ENCODE measurements around the gene BATF3.
"Not testable (repeated sequence)": the region's sequence is repeated elsewhere in the genome, so short reads cannot be mapped to it uniquely, and the experiment has no call there.

The BATF3 gene

DNA sequence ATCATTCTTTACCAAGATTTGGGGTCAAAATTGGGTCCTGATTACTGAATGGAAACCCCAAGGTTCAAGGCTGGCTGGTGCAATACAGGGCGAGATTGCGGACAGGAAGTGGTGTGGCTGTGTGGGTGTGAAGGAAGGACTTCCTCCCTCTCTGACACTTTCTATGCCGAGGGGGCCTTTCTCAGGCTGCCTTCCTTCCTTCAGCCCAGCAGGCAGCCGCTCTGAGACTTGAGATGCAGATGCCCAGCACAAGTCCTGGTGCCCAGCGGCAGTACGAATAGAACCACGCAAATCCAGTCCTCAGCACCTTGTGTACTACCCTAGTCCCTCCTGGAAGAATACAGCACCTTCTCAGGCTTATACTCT lies 16.3 kb downstream of the BATF3 start:
- no peak for DNase-seq

DNA sequence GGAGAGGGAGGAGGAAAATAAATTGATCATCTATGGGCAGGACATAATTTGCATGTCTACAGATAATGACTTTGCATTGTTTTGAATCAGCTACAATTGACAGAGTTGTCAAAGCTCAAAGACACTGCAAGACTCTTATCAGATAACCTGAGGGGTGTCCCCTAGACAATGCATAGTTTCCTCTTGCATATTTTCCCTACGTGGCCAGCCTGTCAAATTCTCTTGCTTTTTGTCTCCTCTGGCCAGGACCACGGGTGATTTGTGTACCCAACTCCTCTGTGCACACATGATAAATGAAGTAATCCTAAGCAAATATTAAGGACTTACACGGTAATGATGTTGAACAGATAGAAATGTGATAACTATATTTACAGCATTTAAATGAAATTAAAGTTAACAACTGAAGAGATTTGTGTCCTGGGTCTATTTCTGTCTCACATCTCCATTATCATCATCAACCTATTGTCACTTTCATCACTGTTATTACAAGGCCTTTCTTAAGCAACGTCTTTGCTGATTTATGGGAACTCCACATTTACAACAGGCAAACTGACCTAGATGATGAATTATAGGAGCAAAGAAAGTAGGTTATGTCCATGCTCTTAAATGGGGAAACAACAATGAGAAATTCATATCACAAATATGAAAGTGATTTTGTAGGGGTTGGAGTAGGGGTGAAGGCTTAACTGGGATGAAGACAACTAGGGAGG lies 18.8 kb downstream of the BATF3 start:
- no peak for DNase-seq

DNA sequence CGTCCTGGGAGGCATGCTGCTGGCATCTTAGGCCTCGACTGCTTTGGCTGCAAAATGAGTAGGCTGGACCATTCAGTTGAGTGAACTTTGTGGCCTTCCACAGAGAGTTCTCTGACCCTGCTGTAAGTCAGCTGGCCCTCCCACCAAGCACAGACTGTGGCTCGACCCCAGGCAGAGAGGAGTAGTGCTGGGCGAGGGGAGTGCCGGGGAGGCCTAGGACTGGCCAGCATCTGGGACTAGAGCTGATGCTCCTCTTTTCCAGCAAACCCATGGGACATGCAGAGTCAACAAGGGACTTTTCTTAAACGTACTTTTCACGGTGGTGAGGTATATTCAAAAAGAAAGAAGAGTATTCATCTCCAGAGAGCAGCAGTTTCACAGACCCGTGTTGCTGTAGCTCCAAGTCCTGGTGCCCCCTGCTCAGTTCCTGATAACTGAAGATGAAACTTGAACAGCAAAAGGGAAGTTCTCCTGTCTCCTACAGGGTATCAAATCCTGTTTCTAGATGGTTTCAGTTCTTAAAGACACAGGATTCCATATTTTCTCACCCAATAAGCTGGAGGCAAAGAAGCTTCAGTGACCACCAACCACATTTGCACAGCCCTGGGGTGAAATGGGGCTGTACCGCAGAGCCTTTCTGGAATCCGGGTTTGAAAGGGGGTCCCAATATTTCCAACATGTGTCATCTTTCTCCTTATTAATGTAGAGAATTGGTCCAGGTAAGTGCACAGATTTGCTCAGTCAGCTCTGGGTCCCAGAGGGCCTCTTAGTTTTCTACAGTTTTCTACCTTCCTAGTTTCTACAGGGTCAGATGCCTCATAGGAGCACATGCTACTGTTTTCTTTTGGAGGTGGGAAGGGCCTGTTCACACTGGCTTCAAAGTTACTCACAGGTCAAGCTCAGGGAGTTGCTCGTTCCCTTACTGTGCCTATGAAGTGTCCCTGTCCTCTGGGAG lies 20.9 kb downstream of the BATF3 start:
- no peak for DNase-seq

DNA sequence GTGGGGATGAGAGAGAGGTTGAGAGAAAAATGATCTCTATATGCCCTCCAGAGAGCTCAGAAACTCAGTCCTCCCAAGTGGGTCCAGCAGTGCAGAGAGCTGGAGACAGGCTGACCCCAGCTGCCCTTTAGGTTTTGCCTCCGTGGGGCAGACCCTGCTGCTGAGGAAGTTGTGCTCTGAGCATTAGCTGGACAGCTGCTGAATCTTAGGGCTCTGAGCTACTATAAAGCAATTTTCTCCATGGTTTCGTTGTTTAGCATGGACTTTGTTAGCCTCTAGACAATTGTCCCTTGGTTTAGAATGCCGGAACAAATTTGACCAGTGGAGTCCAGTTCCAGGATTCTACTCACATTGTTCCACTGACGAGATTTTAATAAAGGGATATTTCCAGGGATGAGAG lies 22.1 kb downstream of the BATF3 start:
- no peak for DNase-seq

DNA sequence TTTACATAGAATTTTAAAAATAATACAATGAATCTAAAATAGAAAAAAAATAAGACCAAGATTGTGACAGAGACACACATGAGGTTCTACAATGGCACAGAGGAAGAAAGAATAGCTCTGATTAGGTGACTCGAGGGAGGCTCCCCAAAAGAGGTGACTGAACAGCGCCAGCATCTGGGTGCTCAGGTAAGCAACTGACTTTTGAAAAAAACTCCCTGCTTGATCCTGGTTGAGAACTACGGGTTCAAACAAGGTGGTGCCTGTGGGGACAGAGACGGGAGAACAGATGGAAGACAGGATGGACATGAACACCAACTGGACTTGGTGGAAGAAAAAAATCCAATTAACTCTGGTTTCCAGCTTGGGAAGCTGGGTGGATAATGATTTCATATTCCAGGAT lies 22.5 kb downstream of the BATF3 start:
- DNase-seq = no peak

DNA sequence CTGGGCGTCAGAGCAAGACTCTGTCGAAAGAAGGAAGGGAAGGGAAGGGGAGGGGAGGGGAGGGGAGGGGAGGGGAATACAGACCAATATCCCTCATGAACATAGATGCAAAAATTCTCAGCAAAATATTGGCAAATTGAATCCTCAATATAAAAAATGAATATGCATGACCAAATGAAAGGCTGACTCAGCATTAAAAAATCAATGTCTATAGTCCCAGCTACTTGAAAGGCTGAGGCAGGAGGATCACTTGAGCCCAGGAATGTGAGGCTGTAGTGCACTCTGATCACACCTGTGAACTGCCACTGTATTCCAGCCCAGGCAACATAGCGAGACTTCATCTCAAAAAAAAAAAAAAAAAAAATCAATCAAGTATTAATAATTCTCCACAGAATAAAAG lies 24.0 kb downstream of the BATF3 start:
- no peak for DNase-seq

DNA sequence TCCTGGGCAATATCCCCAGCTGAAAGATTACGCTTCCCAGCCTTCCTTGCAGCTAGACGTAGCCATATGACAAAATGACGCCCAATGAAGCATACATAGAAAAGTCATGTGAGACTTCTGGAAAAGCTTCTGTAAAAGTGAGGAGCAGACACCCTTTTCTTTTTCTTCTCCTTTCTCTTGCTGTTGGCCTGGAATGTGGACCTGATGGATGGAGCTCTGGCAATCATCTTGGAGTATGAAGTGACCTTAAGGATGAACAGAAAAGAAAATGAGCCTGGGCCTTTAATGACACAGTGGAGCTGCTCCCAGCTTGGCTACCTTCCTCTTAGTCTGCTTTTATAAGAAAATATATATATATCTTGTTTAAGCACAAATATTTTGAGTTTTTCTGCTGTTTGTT lies 24.8 kb downstream of the BATF3 start:
- no peak for DNase-seq

DNA sequence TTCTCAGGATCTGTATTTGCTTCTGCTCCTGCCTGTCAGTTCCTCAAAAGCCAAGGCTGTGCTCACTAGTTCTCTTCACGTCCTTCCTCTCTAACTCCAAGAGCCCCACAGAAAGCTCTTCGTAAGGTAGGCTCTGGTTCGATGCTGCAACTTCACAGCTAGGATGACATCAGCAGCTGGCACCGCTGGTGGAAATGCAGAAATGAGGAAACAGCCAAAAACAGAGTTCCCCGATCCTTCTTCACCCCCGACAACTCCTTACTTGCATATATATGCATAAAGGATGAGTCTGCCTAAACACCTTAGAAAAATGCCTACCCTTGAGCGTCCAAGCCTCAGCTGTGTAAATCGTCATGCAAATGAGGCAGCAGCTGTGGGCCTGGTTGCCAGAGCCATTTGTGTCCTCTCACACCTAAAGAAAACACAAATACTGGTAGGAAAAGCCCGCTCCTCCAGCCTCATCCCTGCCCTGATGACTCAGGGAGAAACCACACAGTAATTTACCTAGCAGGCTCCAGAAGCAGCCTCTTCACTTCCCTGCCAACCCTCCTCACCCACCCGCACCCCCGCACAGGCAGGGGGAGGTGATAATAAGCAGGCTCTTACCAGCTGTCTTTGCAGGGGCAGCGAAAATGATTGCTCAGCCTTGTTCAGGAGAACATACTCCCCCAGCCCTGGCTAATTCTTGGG lies 28.2 kb downstream of the BATF3 start:
- peak; percentile 64 for DNase-seq

DNA sequence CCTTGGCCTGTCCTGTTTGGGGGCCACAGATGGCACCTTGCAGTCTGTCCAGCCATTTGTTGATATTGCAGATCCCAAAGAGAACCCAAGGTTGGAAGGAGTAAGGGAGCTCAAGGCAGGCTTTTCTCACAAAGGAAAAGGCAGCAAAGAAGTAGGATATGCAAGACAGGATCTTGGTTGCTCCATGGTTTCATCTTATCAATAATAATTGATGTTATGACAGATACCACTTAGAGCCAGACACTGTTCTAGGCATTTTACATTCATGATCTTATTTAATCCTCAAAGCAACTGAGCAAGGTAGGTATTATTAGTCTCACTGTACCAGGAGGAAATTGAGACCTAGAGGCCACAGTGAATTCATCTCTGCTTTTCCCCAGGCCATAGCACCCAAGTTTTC lies 28.8 kb downstream of the BATF3 start:
- DNase-seq = no peak

DNA sequence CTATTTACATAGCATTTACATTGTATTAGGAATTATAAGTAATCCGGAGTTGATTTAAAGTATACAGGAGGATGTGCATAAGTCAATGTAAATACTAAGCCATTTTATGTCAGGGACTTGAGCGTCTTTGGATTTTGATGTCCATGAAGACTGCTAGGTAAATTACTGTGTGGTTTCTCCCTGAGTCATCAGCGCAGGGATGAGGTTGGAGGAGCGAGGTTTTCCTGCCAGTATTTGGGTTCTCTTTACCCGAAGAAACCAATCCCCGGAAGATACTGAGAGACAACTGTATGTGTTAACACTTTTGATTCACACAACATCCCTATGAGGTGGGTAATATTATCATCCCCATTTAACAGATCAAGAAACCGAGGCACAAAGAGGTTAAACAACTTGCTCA lies 29.3 kb downstream of the BATF3 start:
- DNase-seq = no peak

DNA sequence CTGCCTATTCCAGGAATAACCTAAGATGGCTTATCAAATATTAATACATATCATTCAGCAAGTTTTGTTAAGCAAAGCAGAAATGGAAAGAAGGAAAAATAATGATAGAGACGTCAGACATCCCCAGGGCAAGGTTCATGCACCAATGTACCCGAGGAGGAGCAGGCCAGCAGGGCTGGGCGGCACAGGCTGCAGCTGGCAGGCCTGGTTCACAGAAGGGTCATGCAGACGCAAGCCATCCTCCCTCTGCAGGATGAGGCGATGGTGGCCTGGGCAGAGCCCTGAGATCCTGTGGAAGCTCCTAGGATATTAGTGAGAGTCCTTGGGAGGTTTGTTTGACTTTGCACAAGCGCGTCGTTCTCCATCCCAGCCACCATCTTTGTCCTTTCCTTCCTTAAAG lies 30.0 kb downstream of the BATF3 start:
- DNase-seq = no peak

DNA sequence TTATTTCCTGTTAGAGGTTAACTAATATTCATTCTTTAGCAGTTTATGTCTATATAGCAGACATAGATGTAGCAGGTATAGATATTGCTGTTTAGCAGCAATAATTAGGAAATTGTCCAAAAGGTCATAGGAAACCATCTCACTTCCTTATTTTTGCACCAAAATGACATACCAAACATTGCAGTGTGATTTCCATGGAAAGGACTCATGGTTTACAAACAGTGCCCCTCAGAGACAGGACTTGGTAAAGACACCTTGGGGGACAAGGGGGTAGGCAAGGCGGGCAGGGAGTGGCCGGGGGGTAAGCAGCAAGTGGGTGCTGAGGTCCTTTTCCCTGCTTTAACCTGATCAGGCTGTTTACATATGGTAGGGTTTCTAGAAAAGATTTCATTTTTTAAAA lies 30.5 kb downstream of the BATF3 start:
- DNase-seq = no peak

DNA sequence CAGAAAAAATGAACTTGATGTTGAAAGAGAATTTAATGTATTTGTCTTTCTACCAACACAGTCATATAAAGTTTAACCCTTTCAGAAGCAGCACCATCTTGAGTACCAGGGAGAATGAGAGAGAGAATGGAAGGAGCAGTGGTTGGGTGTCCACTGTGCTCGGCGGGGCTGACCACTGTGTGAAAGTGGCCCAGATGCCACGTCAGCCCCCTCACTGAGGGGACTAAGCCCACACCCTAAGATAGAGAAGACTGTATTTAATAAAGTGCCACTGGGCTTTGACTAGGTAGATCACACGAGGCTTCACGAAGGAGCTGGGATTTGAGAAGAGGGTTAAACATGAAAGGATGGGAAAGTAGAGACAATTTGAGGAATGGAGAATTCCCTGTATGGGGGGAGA lies 31.2 kb downstream of the BATF3 start:
- DNase-seq = no peak

DNA sequence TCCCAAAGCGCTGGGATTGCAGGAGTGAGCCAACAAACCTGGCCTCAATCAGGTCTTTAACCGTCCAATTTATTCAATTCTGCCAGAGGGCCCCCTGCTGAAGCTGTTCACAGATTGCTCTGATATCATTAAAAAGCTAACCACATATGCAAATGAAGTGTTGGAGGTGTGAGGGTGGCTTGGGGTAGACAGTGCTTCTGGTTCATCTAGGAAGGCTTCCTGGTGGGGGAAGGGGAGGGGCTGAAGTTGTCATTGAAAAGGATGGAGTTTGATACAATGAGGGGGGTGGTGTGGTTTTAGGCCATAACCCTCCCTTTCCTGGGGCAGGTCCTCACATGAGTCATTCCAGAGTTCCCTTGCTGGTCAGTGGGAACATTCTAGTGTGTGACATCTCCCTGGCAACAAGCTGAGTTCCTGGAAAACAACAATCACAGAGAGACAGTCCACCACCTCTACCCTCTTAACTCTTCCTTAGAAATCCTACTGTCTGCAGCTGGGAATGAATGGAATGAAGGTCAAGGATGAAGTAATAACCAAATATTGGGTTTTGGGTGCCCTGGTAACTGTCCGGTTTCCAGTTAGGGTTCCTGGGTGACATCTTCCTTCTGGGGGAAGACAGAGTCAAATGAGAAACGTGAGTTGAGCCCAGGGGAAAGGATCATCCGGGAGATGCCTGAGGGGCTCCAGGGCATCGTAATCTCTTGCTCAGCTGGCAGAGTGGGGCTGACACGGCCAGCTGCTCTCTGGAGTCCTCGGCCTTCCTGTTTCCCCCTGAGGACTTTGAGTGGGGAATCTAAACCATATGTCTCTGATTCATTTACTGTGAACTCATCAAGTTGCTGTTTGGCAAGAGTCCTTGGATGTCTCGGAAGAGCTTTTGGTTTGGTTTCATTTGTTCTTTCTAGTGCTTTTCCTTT lies 32.2 kb downstream of the BATF3 start:
- no peak for DNase-seq

DNA sequence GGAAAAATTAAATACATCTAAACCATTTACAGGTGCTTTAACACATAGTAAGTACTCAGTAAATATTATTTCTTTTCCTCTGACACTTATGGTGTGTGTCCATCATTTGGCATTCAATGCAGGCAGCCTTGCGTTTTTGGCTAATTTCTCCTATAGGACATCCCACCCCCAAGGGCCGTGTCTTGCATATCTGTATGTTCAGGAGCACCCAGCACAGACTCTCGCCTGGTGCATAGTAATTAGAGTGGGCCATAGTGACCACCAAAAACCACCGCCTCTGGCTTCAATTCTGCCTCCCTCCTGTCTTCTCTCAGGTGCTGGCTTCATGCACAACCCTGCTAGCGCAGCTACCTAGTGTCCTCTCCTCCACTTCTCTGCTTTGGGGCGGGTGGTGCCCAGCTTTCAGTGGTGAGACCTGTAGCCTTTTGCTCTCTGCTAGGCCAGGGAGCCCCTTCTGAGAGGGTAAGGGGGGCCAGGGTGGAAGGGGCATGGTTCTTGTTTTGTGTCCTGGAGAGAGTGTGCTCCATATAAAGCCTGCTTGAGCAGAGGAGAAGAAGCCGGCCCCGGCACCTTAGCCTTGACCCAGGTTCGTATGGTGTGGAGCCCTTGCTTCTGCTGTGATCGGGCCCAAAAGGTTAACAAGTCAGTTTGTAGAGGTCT lies 33.4 kb downstream of the BATF3 start:
- DNase-seq = no peak

DNA sequence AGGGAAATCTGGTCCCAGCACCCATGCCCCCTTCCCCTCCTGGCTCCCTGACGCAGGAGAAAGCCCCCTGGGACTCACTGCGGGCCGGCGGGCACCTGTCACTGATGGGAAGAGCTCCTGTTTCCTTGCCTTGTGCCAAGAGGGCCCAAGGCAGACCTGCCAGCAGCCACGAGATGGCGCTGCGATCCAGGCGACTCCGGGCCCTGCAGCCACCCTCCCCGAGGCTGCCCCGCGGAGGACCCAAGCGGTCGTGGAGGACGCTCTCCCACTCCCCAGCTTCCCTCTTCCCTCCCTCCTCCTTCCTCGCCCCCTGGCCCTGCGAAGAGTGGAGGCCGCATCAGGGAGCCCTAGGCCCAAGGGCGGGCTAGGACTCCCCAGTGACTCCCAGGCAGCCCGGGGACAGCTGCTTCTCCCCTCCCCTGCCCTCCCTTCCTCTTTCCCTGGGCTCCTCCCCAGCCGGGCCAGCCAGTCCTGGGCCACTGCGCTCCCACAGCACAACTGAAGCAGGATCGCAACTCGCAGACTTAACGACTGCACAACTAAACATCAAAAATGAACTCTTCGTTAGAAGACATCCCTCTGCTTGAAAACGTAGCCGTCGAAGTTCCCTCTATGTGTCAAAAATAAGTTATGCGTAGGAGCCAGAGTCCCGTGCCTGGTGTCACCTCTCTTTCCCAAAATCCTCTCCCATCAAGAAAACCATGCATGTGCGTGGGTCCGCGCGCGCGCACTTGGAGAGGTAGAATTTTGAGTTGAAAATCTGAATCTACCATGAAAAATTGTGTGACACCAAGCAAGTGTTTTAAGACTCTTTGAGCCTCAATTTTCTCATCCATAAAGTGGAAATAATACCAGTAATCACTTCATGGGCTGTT lies 34.2 kb downstream of the BATF3 start:
- DNase-seq = peak; percentile 51

DNA sequence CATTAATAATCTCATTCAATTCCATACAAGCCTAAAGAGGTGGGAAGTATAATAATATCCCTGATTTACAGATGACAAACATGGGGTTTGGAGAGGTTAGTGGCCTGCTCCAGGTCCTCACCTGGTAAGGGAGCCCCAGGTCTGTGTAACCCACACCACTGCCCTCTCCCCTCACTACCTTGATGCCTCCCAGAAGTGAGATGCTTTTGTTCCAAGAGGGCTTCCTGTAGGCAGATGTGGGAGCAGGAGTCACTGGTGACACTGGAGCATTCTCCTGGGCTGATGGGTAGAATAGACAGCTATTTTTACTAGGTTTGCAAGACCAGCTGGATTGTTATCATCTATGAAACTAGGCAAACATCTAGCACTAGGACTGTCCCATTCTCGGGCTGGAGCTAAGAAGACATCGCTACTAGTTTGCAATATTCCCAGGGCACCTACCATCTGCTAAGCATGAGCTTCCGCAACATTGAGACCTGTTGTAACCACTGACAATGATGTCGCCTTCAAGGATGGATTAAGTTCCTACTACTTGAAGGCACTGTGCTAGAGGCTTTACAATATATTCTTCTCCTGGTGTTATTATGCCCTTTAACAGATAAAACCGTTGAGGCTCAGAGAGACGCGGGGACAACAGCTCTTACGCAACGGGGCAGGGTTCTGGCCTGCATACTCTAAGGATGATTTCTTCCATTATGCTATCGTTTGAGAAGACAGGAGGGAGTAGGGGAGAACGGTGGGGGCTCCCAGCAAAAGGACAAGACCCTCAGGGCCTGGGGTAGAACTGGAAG lies 35.0 kb downstream of the BATF3 start:
- no peak for DNase-seq

DNA sequence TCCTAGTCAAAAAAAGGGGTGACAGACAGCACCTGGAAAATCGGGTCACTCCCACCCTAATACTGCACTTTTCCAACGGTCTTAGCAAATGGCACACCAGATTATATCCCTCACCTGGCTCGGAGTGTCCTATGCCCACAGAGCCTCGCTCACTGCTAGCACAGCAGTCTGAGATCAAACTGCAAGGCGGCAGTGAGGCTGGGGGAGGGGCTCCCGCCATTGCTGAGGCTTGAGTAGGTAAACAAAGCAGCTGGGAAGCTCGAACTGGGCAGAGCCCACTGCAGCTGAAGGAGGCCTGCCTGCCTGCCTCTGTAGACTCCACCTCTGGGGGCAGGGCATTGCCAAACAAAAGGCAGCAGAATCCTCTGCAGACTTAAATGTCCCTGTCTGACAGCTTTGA lies 41.4 kb downstream of the BATF3 start:
- DNase-seq = not testable (repeated sequence)

DNA sequence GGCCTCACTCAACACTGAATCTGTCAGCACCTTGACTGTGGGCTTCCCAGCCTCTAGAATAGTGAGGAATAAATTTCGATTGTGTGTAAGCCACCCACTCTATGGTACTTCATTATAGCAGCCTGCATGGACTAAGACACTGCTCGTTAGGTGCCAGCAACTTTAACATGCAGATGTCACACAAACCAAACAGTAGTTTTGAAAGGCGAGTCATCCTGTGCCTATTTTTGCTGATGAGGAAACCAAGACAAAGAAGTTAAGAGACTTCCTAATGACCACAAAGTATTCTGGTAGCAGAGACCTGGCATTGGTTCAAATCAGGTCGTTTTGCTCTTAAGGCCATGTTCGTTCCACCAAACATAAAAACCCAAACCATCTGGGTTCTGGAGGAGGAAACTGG lies 42.9 kb downstream of the BATF3 start:
- DNase-seq = no peak
